Activated CD8-positive, alpha-beta memory T cell treated with anti-CD3 and anti-CD28 coated beads, Interleukin-2, amount 50 U/mL, for 48 hours (primary cell): ENCODE measurements around the gene EFNA2.

Experiments used
- DNase-seq: peaks from one replicate; pipeline ENCODE4 v3.0.0-alpha.2; 2020

EFNA2 gene

DNA sequence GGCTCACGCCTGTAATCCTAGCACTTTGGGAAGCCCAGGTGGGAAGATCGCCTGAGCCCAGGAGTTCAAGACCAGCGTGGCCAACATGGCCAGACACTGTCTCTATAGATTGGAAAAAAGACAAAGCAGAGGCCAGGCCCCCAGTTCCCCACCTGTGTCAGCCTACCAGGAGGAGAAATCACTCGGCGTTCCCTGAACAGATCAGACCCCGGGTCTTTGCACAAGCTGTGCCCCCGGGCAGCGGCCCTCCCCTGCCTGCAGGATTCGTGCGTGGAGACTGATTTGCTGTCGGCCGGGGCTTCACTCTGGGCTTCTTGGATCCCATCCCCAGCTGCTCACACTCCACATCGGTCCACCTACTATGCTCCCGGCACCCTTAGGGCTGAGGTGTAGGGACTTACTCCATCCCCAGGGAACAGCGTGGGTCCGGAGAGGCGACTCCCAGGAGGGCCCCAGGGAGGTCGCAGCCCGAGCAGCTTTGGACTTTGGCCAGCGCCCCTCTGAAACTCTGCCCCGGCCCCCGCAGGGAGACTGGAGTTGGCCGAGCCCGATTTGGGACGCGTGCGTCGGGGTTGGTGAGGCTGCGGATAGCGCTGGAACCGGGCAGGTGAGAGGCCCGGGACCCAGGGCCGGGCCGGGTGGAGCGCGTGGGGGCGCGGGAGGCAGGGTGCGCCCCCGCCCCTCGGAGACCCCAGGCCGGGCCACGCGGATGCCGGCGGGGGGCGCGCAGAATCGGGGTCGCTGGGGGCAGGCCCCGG, 515 bp upstream of the EFNA2 start:
- no peak for DNase-seq

DNA sequence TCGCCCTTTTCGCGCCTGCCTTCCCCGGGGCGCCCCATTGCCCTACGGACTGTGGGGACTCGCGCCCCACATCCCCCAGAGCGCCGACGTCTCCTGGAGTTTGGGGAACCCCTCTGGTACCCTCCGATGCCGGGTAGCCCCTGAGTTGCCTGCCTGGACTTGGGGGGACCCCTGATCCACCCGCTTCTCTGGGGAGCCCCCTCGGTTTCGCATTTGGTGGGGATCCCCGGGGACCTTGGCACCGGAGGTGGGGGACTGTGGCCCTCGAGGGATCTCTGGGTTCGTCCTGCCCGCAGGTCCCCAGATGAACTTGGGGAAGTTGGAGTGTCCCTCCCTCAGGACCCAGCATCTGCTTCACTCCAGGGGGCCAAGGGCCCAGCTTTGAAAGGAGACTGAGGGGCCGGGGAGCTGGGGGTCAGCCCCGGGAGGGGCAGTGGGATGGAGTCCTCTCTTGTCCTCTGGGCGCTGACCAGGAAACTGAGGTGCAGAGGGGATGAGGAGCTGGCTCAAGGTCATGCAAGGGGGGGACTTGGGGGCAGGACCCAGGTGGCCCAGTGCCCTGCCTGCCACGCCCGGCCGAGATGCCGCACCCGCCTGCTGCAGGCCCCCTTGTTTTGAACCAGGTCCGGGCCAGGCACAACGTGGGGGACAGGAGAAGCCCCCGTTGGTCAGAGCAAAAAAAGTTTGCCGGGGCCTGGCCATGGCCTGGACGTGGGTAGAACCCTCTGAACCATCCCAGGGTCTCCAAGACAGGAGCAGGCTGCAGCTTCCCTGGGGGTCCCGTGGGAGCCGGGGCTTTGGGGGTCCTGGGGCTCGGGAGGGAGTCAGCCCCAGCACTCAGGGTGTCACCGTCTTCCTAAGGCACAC, 1.0 kb downstream of the EFNA2 start:
- no peak for DNase-seq

DNA sequence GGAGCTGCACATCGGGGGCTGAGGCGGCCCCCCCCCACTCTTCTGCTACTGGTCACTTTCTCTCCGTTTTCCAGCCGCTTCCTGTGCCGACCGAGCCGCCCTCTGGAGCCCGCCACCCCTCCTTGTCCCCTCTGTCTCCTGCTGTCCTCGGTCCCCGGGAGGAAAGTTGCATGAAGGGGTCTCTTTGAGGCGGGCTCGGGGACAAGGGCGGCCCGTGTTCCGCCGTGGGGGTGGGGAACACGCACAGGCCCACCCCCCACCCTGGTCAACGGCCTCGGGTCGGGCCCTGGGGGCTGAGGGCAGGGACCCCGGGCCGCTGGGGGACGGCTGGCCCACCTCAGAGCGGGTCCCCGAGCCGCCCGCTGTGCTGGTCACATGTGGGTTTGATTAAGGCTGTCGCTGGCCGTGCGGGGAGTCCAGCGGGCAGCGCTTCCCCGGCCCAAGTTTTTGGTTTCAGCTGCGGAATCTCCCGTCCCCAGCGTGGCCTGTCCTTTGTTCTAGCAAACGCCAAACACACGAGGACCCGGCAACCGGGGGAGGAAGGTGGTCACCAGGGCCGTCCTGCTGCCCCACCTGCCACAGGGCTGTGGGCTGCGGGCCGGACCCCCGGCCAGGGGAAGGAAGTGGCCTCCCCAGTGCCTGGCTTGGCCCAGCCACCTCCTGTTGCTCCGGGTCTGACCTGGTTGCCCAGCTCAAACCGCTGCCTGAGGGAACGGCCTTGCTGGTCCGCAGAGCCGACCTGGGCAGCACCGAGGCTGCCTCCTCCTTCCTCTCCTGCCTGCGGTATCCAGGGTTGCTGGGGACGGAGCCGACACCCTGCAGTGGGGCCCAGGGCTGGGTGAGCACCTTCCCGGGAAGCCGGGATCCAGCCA, 1.9 kb downstream of the EFNA2 start:
- DNase-seq: no peak

DNA sequence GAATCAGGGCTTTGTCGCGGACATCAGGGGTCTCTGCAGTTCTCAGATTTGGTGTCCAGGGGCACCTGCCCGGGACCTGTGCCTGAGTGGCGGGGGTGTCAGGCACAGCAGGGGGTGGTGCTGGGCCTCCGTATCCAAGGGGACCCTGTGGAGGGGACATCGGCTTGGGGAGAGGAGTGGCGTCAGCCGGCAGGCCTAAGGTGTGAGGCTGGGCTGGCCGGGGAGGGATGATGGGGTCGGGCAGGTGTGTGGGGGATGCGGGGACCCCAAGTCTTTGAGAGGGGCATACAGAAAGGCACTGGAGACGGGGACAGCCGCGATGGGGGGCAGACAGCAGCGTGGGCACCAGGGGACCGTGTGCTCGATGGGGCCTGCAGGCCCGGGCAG, 2.5 kb downstream of the EFNA2 start:
- no peak for DNase-seq

DNA sequence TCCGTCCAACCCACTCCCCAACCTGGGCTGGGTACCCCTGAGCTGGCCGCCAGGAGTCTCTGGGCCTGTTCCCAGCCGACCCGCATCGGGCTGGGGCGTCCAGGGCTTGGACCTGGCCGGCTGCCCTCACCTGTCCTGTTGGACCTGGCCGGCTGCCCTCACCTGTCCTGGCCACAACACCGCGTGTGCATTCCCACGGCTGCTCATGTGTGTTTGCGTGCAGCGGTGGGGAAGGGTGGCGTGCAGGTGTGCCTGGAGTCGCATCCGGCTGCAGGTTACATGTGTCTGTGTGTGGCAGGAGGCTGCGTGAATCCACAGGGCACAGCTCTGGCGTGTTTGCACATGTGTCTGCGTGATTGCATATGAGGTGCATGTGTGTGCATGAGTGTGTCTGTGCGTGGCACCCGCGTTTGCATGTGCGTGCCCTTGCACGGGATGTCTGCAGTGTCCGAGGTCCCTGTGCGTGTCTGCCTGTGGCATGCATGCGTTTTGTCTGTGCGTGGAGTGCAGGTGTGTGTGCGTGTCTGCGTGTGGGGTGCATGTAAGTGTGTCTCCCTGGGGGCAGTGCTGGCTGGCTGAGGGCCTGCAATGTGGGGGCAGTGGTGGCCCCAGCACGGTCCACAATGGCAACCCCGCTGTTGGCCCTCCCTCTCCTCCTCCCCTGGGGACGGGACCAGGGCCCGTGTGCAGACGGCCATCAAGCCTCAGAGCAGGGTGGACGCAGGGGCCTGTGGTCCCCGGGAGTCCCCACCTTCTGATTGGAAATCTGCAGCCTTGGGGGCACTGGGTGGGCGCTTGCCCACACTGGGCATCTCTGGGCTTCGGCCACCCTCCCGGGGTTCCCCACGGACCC, 3.4 kb downstream of the EFNA2 start:
- no peak for DNase-seq

DNA sequence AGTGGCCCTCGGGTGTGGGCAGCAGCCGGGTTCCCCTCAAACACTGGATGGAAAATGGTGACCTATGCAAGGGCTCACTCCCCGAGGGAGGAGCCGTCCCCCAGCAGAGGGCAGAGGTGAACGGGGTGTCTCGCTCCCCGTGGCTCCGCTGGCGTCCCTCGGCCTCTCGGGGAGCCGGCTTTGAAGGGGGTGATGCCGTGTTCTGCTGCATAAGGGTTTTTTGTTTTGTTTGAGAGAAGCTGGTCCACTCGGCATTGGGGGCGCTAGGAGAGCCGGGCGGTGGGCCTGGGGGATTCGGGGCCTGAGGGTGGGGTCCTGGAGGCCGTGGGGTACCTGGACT, 4.0 kb downstream of the EFNA2 start:
- no peak for DNase-seq

DNA sequence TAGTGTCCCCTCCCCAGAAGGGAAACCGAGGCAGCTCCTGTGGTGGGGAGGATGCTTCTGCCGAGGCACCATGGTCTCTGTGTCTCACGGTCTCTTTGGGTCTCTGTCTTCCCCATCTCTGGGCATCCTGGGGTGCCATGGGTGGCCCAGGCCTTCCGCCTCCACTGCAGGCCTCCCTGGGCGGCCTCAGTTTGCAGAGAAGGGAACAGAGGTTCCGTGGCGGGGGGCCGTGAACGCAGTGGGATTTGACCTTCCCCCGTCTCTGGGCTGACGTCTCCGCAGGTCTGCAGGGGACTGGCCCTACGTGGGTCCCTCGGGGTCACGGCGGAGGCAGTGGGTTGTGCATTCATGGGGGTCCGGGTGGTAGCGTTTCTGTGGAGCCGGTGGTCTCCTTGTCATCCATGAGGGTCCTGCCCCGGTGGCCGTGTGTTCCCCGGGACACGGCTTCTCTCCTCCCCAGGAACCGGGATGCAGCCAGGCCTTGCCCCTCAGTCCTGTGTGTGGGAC, 4.6 kb downstream of the EFNA2 start:
- DNase-seq: no peak

DNA sequence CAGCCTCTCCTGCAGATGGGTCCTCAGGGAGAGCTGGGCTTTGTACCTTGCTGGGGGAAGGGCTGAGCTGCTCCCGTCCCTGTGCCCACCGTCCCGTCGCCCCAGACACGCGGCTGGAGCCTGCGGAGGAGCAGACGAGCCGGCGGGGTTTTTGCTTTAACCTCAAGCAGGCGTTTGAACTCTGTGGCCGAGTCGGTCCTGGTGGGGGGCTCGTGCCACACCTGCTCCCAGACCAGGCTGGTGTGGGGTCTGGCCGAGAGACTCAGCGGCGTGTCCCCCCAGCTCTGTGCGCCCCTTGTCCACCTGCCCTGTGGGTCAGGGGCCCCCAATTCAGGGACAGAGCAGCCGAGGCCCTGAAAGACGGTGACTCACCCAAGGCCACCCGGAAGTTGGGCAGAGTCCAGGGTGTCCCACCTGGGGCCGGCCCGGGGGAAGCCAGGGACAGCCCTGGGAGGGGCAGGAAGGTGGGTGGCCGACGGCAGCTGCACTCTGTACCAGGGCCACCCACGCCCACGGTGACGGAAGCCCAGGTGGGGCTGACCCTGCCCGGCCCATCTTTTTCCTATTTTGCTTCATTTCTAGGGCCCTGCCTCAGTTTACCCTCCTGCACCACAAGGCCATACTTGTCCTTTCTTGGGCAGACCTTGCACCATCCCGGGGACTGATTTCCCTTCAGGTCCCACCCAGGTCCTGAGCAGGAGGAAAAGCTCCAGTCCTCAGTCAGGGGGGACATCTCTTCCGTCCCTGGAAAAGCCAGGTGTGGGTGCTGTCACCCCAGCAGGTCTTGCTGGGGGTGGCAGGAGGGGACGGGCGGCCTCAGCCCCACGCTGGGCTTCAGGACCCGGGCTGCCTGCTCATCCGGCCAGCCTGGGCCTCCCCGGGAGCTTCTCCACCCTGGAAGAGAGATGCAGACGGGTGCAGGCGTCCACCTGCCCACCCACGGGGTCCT, 5.3 kb downstream of the EFNA2 start:
- DNase-seq: no peak

DNA sequence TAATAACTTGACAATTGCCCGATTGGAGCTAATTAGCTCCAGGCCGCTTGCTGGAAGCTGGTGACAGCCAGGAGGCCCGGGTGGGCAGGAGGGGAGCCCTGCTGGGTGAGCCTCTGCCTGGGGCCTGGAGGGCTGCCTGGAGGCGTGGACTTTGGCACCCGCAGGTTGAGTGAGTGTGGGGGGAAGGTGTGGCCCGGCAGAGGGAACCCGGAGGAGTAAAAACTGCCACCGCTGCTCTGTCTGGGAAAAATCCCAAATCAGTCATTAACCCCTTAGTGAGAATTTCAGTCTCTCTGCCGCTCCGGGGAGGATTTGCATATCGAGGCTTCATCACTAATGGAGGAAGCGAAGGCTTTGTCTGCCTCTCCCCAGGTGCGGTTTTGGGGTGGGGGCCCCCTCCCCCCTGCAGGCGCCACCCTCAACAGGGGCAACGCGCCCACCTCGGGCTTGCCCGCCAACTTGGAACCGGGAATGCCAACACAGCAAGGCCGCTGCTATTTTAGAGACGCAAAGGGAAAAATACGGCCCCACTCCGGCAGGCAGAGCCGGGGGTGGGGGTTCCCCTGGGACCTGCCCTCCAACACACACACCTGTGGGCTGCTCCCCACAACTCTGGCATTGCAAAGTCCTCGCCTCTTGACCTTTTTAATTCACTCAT, 6.2 kb downstream of the EFNA2 start:
- DNase-seq: no peak

DNA sequence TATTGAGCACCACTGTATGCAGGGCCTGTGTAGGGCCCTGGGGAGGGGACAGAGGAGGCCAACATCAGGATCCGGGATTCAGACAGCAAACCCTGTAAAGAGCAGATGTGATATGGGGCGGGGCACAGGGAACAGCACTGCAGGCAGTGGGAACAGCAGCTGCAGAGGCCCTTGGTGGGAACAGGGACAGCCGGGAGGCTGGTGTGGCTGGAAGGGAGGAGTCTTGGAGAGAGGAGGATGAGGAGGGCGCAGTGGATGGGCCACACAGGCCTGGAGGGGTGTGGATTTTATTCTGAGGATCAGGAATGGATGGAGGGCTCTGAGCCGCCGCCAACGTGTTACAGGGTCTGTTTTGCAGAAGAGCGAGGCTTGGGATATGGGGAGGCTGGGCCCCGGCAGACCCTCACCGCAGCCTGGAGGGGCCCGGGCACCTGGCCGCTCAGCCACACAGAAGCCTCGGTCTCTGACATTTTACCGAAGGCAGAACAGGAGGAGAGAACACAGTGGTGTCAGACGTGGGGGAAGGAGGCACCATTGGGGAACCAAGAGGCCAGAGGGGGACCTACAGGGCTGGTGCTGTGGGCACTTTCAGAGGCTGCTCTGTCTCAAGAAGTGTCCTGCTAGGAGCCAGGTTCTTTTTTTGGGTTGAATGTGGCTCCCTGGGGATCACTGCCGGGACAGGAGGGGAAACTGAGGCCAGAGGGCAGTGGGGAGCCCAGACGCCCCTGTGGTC, 6.9 kb downstream of the EFNA2 start:
- DNase-seq: no peak

DNA sequence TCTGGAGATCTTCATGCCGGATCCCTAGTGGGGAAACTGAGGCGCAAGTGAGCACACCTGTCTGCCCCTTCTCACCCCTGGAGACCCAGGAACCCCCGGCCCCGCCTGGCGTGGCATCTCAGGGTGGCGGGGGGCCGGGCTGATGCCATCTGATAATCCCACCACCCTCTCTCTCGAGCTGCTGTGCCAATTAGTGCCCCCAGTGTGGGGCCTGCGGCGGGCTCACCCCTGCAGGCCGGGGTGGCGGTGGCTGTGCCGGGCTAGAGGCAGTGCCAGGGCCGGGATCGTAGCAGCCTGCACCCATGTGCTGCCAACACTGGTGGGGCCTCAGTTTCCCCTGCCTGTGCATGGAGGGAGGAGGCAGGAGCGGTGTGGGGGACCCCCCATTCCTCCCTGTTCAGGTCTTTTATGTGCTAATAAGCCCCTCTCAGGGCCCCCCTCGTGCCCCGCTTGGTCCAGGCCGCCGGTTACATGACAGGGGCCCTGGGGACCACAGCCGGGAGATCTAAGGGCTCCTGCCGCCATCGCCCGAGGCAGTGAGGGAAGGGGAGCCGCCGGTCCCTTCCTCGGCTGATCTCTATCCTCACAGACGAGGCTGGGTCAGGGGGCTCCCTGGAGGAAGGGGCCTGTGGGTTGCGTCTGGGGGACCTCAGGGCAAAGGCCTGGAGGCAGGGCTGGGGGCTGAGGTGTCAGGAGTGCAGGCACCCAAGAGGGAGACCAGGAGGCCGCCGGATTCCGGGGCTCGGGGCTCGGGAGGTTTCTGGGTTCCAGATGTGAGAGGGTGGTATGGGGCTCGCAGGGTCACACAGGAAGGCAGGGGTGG, 8.3 kb downstream of the EFNA2 start:
- DNase-seq: no peak

DNA sequence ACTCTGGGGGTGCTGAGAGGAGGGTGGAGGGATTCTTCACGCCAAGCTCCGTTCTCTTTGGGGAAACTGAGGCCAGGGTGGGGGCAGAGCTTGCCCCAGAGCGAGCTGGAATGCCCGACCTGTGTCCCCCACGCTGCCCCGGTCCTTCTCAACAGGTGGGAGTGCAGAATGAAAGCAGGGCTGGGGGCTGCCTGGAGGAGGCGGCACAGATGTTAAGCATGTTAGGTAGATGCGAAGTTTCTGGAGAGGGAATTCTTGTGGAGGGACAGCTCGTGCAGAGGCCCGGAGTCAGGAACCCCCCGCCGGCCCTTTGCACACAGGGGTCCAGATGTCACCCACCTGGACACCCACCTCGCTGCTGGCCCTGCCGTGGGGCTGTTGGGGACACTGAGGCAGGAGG, 9.0 kb downstream of the EFNA2 start:
- no peak for DNase-seq

DNA sequence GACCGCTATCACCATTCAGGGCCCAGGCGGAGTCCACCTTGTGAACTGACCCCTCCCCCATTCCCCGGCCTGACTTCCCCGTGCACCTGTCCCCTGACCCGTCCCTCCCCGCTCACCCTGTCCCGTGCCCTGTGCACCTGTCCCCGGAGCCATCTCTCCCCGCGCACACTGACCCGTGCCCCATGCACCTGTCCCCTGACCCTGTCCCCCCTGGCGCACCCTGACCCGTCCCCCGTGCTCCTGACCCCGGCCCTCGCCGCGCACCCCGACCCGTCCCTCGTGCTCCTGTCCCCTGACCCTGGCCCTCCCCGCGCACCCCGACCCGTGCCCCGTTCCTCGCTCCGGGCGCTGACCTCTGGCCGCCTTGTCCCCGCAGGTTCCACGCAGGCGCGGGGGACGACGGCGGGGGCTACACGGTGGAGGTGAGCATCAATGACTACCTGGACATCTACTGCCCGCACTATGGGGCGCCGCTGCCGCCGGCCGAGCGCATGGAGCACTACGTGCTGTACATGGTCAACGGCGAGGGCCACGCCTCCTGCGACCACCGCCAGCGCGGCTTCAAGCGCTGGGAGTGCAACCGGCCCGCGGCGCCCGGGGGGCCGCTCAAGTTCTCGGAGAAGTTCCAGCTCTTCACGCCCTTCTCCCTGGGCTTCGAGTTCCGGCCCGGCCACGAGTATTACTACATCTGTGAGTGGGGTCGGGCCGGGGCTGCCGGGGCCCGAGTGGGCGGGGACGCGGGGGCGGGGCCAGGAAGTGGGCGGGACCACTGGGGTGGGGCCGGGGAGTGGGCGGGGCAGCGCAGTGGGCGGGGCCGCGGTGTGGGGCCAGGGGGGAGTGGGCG, 9.7 kb downstream of the EFNA2 start:
- peak; percentile 86 for DNase-seq

DNA sequence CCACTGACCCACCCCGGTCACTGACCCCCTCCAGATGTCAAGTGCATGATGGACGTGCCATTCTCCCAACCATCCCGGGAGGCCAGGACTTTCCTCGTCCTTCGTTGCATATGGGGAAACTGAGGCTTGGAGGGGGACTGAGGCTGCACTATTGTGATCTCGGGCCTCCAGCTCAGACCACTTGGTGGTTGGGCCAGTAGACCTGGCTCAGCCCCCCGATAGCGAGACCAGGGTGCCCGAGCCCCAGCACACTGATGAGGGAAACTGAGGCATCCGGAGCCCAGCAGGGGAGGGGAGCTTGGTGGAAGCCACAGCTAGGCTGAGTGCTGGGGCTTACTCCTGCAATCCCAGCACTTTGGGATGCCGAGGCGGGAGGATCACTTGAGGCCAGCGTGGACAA, 10.4 kb downstream of the EFNA2 start:
- no peak for DNase-seq

DNA sequence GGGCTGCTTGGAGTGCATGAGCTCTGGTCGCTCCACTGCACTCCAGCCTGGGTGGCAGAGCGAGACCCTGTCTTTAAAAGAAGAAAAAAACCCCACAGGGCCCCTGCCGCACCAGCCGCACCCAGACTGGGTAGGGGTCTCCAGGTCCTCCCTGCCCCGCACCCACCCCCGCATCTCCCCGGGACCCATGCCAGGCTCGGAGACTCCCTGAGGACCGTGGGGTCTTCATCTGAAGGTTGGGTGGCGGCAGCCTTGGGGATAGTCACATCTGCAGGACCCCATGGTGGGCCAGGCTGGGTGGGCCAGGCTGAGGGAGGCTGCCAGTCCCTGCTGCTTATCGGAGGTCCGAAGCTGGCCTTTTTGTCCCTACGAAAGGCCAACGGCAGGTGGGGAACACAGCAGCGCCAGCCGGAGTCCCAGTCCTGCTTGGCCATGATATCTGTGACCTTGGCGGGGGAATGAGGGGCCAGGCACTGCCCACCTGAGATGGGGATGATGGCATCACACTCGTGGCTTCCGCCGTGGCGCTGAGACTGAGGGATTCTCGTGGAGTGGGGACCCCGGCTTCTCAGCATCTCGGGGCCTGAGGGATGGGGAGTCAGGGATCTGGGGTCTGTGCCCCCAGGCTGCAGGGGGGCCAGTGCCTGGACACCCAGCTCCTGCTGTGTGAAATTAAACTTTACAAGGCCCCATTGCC, 11.1 kb downstream of the EFNA2 start:
- no peak for DNase-seq

DNA sequence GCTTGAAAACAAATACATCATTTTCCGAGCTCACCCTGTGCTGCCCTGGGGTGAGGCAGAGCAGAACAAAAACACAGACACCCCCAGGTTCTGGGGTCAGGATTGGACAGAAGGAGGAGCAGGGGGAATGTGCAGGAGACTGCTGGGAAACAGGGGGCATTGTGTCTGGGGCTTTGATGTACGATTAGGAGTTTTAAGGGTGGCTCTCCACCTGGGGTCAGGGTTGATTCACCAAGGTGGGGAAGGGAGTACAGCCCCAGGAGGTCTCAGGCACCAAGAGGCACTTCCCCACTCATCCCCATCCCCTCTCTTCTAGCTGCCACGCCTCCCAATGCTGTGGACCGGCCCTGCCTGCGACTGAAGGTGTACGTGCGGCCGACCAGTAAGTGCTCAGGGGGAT, 12.6 kb downstream of the EFNA2 start:
- DNase-seq: no peak

DNA sequence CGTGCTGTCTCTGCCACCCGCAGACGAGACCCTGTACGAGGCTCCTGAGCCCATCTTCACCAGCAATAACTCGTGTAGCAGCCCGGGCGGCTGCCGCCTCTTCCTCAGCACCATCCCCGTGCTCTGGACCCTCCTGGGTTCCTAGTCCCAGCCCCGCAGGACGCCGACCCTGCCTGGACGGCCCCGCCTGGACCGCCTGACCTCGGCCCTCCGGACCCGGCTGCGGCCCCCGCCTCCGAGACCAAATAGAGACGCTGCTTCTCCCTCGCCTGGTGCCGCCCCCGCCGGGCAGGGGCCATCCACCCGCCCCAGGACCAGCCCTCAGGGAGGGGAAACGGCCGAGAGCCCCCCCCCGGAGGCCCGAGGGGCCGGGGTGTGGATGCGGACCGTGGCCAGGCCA, 14.1 kb downstream of the EFNA2 start:
- DNase-seq: no peak
